A549 (cell line): ENCODE data around the gene TTYH2. TPM values are rescaled to one million over a fixed set of nuclear protein-coding genes. Genes with fewer than 3 reads are reported as not detected.
"Not testable (repeated sequence)": the region's sequence is repeated elsewhere in the genome, so short reads cannot be mapped to it uniquely, and the experiment has no call there.

Experiments
- ATAC-seq, 2 experiments: fragments of 200-7000 bp in 1 of 2; fragments of >200 bp in 1 of 2; cut with Nextera tagmentation in 1 of 2; cut with Tn5 transposase in 1 of 2; 3 replicates each; pipeline versions ENCODE4 v1.8.0 to v1.9.1; 2018 to 2020; ENCODE audit warnings: mild to moderate bottlenecking in 1 of 2, moderate library complexity in 1 of 2
- CTCF ChIA-PET: fragments of 300-600 bp; sonication (Branson Sonifier 250); formaldehyde crosslinking; extraction: SDS; loops from one replicate; lab custom pipeline; 2021; ENCODE audit warnings: antibody characterized with exemption, inconsistent platforms; lab: Yijun Ruan, JAX
- POLR2A ChIA-PET: fragments of 350-600 bp; formaldehyde crosslinking; extraction: SDS; loops from one replicate; lab custom pipeline; 2021; ENCODE audit warnings: antibody characterized with exemption, inconsistent platforms; lab: Yijun Ruan, JAX
- DNase-seq, 2 experiments: peaks; one replicate each; pipeline versions ENCODE4 v3.0.0 to v3.0.0-alpha.2; 2011 to 2016; ENCODE audit warnings: low read depth in 1 of 2, low spot score in 1 of 2
- FAIRE-seq: peaks from 2 replicates; lab custom pipeline; 2011; peaks lifted over from hg19 to GRCh38; lab: Jason Lieb, UNC
- H3K27ac ChIP-seq, 2 experiments: fragments of >200 bp; sonication (Bioruptor Twin); formaldehyde crosslinking; 3 replicates each; pipeline ENCODE4 v1.5.1; 2016 to 2017
- H3K4me1 ChIP-seq: fragments of >200 bp; sonication (Bioruptor Twin); formaldehyde crosslinking; 3 replicates; pipeline ENCODE4 v1.6.1; 2016
- H3K4me2 ChIP-seq: fragments of >200 bp; sonication (Bioruptor Twin); formaldehyde crosslinking; 3 replicates; pipeline ENCODE4 v1.6.1; 2016
- H3K4me3 ChIP-seq: fragments of >200 bp; sonication (Bioruptor Twin); formaldehyde crosslinking; 3 replicates; pipeline ENCODE4 v1.5.1; 2016
- H3K9me3 ChIP-seq: fragments of >200 bp; sonication (Bioruptor Twin); formaldehyde crosslinking; 3 replicates; pipeline ENCODE4 v1.6.1; 2016
- CBX2 ChIP-seq: fragments of 200-600 bp; sonication (generic); IDR thresholded peaks from 2 replicates; pipeline ENCODE4 v1.6.1; 2016; ENCODE audit warnings: low read depth, mild to moderate bottlenecking, borderline replicate concordance
- CTCF ChIP-seq: fragments of >200 bp; sonication (Bioruptor Twin); formaldehyde crosslinking; IDR thresholded peaks from 3 replicates; pipeline ENCODE4 v1.5.1; 2016
- ELK1 ChIP-seq: fragments of 150-350 bp; IDR thresholded peaks from 2 replicates; pipeline ENCODE4 v1.6.1; 2014; ENCODE audit warnings: low read depth, mild to moderate bottlenecking, low read length
- FOSL2 ChIP-seq, 2 experiments: fragments of 450-650 bp in 1 of 2; fragments of >200 bp in 1 of 2; sonication (Bioruptor Twin) in 1 of 2; formaldehyde crosslinking; IDR thresholded peaks; 2 replicates each; pipeline versions ENCODE4 v1.5.0 to v1.6.1; 2016 to 2020; ENCODE audit warnings: mild to moderate bottlenecking in 1 of 2, moderate library complexity in 1 of 2
- JUN ChIP-seq, 2 experiments: fragments of >200 bp; sonication (Bioruptor Twin); formaldehyde crosslinking; IDR thresholded peaks; 2 replicates in 1 of 2; 3 replicates in 1 of 2; pipeline ENCODE4 v1.6.1; 2016 to 2017
- MAFK ChIP-seq: fragments of 450-650 bp; IDR thresholded peaks from 2 replicates; pipeline ENCODE4 v1.6.1; 2014; ENCODE audit not compliant: partially characterized antibody
- MAZ ChIP-seq: fragments of 150-350 bp; IDR thresholded peaks from 2 replicates; pipeline ENCODE4 v1.6.1; 2014; ENCODE audit warnings: antibody characterized with exemption, low read depth, low read length, borderline replicate concordance
- NFE2L2 ChIP-seq: fragments of 150-350 bp; conservative IDR thresholded peaks from 2 replicates; pipeline ENCODE4 v1.6.1; 2014; ENCODE audit warnings: low read length
- NPAS2 ChIP-seq: fragments of 250-450 bp; sonication (Bioruptor Pico); IDR thresholded peaks from 2 replicates; pipeline ENCODE4 v1.8.0; 2022; ENCODE audit warnings: mild to moderate bottlenecking, moderate library complexity, borderline replicate concordance
- NR3C1 ChIP-seq: fragments of >200 bp; sonication (Bioruptor Twin); formaldehyde crosslinking; IDR thresholded peaks from 3 replicates; pipeline ENCODE4 v1.6.1; 2017
- RAD21 ChIP-seq, 2 experiments: fragments of >200 bp in 1 of 2; sonication (Bioruptor Twin) in 1 of 2; formaldehyde crosslinking in 1 of 2; IDR thresholded peaks in 1 of 2; conservative IDR thresholded peaks in 1 of 2; 2 replicates in 1 of 2; 3 replicates in 1 of 2; pipeline ENCODE4 v1.6.1; 2012 to 2018; ENCODE audit warnings: inconsistent platforms in 1 of 2
- RFX5 ChIP-seq: fragments of 450-650 bp; IDR thresholded peaks from 2 replicates; pipeline ENCODE4 v1.7.1; 2014; ENCODE audit warnings: antibody characterized with exemption, mild to moderate bottlenecking, moderate library complexity
- SREBF2 ChIP-seq: fragments of 450-650 bp; IDR thresholded peaks from 2 replicates; pipeline ENCODE4 v1.6.1; 2014; ENCODE audit warnings: mild to moderate bottlenecking, moderate library complexity
- TFCP2L1 ChIP-seq: fragments of 250-450 bp; sonication (Bioruptor Pico); IDR thresholded peaks from 2 replicates; pipeline ENCODE4 v1.5.0; 2021; ENCODE audit warnings: mild to moderate bottlenecking
- TP53 ChIP-seq: fragments of 250-450 bp; sonication (Bioruptor Pico); IDR thresholded peaks from 2 replicates; pipeline ENCODE4 v1.5.0; 2021; ENCODE audit warnings: mild to moderate bottlenecking, moderate library complexity
- ZC3H11A ChIP-seq: fragments of 450-650 bp; IDR thresholded peaks from 2 replicates; pipeline ENCODE4 v1.6.1; 2014; ENCODE audit warnings: antibody characterized with exemption, mild to moderate bottlenecking
- ZFP36 ChIP-seq: fragments of 450-650 bp; IDR thresholded peaks from 2 replicates; pipeline ENCODE4 v1.6.1; 2014; ENCODE audit warnings: borderline replicate concordance; ENCODE audit not compliant: partially characterized antibody
- WGBS: methylation state at CpG from one replicate; pipeline ENCODE4 v1.1.6; 2017; ENCODE audit errors: missing lambda C conversion rate; 5-methylcytosine and 5-hydroxymethylcytosine counted together
- polyA plus RNA-seq, 4 experiments: library from polyadenylated mRNA; depleted of rRNA in 3 of 4; stranded (reverse); fragments of >200 nt; fragmentation: RNase III in 1 of 4; extraction: RNeasy Plus Mini Kit Qiagen cat#74134 plus additional on column Dnase treatment in 1 of 4; gene quantifications; 2 replicates in 3 of 4; 3 replicates in 1 of 4; pipeline ENCODE4 v1.2.3, GENCODE V29; 2011 to 2017

The TTYH2 gene
- polyA plus RNA-seq, 2 of the 4 experiments (the other 2 are of a cell fraction) = 1.4 to 1.7 TPM

GRCh38 chr17:74262601-74263000, 49.2 kb downstream of the TTYH2 start:
- POLR2A ChIA-PET = no interaction called here
- no peaks in the 10 kb centered on the region; the same call in 2 of the 3 replicates for H3K9me3 ChIP-seq
- FAIRE-seq = no peak
- no peak overlapping the region for H3K4me3 ChIP-seq
- CTCF ChIA-PET = interaction anchor here (0.7 to 1.2 kb wide), 7 partner anchors 20 to 117 kb away, joined by 3 to 5 read pairs (median 3); partner anchors contain the start of gene RPL38
- DNase-seq = no peak
- no peaks in the 10 kb centered on the region for H3K4me1 ChIP-seq
- TF ChIP-seq CBX2 = no peak
- TF ChIP-seq NPAS2 (CRISPR knock-in tag) = no peak
- TF ChIP-seq ZC3H11A = no peak
- no peak for TF ChIP-seq RAD21 (conservative IDR thresholded peaks at IDR 0.05 in 1 of 2, IDR thresholded peaks at IDR 0.05 in 1 of 2)
- TF ChIP-seq SREBF2 = no peak
- TF ChIP-seq JUN (IDR thresholded peaks at IDR 0.05) = no peak
- no peak overlapping the region for H3K27ac ChIP-seq
- WGBS = 75% methylated on average over 7 of the region's 7 CpGs
- no peak for ATAC-seq
- no peak overlapping the region for H3K4me2 ChIP-seq

GRCh38 chr17:74267054-74267453, 53.7 kb downstream of the TTYH2 start:
- ATAC-seq, H3K4me3 ChIP-seq, POLR2A ChIA-PET, H3K27ac ChIP-seq, FAIRE-seq, H3K4me1 ChIP-seq, DNase-seq, H3K4me2 ChIP-seq, H3K9me3 ChIP-seq: not testable (repeated sequence)
- peak; percentile 78 for TF ChIP-seq MAFK
- 23% methylated on average over 4 of the region's 4 CpGs for WGBS
- CTCF ChIA-PET = interaction anchor here (1.1 to 1.2 kb wide), 2 partner anchors 34 to 38 kb away, joined by 3 read pairs; no protein-coding TSS in a partner anchor

GRCh38 chr17:74267579-74267978, 54.2 kb downstream of the TTYH2 start:
- ATAC-seq = no peak
- 57% methylated on average over 7 of the region's 7 CpGs for WGBS

More at GRCh38 chr17:74267579-74267978, 54.2 kb downstream of the TTYH2 start:
- ChIA-PET CTCF (interaction anchor here (1.1 to 1.5 kb wide), 5 partner anchors 8 to 68 kb away, joined by 3 to 5 read pairs (median 4); no protein-coding TSS in a partner anchor), POLR2A (no interaction called here)
- no peak for FAIRE-seq
- Histone ChIP-seq H3K4me3 (no peak overlapping the region), H3K27ac (no peak overlapping the region), H3K4me1 (no peaks in the 10 kb centered on the region), H3K9me3 (no peaks in the 10 kb centered on the region; the same call in 2 of the 3 replicates)
- DNase-seq = no peak
- TF ChIP-seq MAZ = no peak
- no peak for TF ChIP-seq NR3C1
- no peak for TF ChIP-seq TP53 (CRISPR knock-in tag)
- TF ChIP-seq NFE2L2 = no peak
- TF ChIP-seq JUN (IDR thresholded peaks at IDR 0.05) = no peak
- TF ChIP-seq SREBF2 = no peak
- no peak for TF ChIP-seq ELK1
- no peak for TF ChIP-seq FOSL2 (IDR thresholded peaks at IDR 0.05)
- no peak for TF ChIP-seq FOSL2 (CRISPR knock-in tag; IDR thresholded peaks at IDR 0.05)
- TF ChIP-seq ZFP36 = no peak
- TF ChIP-seq TFCP2L1 (CRISPR knock-in tag) = no peak
- TF ChIP-seq RFX5 = no peak
- no peak for TF ChIP-seq CTCF
- TF ChIP-seq, all 56 proteins: peak for 0
- no peak overlapping the region for H3K4me2 ChIP-seq
